ENCODE results near the gene PPP1CA.

PPP1CA gene

DNA sequence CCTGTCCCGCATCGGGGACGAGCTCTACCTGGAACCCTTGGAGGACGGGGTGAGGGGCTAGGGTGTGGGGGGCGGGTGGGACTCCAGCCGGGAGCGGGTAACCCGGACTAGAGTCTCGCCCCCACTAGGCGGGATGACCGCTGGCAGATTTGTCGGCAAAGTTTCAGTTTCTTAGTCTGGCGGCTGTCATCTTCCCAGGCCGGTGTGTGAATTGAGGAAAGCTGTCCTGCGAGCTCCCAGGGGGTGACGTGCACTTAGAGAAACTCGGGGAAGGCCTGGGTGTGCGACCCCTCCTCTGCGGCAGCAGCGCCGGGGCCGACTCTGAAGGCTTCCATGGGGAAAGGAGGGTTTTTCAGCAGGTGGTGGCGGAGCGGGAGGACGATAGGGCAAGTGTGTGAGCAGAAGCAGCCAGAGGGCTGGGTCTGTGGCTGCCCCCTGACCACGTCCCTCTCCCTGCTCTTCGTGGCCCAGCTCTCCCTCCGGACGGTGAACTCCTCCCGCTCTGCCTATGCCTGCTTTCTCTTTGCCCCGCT is 9.4 kb downstream of the PPP1CA start:
- peaks cover 9% of the 10 kb centered on the region for H3K36me3 Mint-ChIP-seq (ENCODE audit: low read depth)
- H3K4me1 Mint-ChIP-seq (ENCODE audit: low read depth), result peaks cover 46% of the 10 kb centered on the region
- H3K27me3 Mint-ChIP-seq, result no peaks in the 10 kb centered on the region
- peak overlapping the region; percentile 93 for H3K4me3 Mint-ChIP-seq
- no peaks in the 10 kb centered on the region for H3K9me3 Mint-ChIP-seq
- peak overlapping the region; percentile 72 for H3K27ac Mint-ChIP-seq

DNA sequence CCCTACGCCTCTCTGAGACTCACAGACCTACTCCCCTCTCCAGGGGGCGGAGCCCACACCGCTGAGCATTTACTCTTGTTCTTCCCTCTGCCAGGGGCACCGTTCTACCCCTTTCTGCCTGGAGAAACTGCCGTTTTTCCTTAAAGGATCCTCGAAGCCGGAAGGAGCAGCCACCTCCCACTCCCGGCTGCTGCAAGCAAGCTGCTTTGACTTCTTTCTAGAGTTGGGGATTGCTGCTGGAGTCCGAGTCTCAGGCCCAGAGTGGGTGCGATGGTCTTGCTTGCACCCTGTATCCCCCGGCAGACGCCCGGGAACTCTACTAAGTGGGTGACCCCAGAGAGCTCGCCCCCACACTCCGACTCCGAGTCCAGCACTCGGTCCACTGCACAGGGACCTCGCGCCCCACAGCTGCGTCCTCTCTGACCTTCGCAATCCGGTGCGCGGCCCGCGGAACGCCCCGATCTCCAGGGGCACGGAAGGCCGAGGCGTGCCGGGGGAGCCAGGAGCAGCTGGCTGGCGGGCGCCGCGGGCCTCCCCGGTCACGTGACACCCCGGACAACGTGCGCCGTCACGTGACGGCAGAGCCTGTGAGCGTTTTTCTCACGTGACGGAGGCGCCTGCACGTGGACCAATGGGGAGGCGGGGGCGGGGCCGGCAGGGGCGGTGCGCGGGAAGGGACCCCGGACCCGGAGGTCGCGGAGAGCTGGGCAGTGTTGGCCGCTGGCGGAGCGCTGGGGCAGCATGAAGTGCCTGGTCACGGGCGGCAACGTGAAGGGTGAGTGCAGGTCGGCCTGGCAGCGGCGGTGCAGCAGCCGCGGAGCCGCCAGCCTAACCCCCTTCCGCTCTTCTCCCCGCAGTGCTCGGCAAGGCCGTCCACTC is 10.1 kb downstream of the PPP1CA start, which contains the start of gene RAD9A:
Gene RAD9A, plus strand, starts transcription at position 683 of the 879 bp plus-strand sequence. Its CDS starts 59 bp downstream, at position 742.
- Mint-ChIP-seq H3K36me3 (ENCODE audit: low read depth) (peaks cover 5% of the 10 kb centered on the region), H3K4me1 (ENCODE audit: low read depth) (peaks cover 40% of the 10 kb centered on the region), H3K4me3 (peak within 1 kb of the TSS; percentile 93), H3K27ac (peak within 1 kb of the TSS; percentile 90), H3K27me3 (no peaks in the 10 kb centered on the region), H3K9me3 (no peaks in the 10 kb centered on the region)

DNA sequence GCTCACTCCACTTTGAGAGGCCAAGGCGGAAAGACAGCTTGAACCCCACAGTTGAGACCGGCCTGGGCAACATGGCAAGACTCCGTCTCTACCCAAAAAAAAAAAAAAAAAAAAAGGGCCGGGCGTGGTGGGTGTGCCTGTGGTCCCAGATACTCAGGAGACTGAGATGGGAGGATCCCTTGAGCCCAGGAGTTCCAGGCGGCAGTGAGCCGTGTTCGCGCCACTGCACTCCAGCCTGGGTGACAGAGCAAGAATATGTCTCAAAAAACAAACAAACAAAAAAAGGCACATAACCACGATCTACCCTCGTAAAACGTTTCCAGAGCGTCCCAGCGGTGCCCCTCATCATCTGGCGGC is 10.7 kb downstream of the PPP1CA start:
- H3K36me3 Mint-ChIP-seq (ENCODE audit: low read depth), result peaks cover 5% of the 10 kb centered on the region

DNA sequence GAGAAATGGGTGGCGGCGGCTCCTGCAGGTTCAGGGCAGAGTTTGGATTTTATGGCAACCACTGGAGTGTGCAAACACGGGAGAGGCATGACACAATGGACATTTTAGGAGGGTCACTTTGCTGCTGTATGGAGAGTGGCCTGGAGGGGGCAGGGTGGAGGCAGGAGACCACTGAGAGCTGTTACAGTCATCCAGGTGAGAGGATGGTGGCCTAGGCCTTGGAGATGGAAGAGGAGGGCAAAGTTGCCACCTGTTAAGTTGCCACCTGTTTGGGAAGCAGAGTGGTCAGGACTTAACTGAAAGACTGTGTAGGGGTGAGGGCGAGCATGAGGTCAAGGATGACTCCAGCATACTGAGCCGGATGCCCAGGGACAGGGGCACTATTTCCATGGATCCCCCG is 12.2 kb downstream of the PPP1CA start:
- Mint-ChIP-seq H3K9me3 (no peaks in the 10 kb centered on the region), H3K4me1 (ENCODE audit: low read depth) (peaks cover 42% of the 10 kb centered on the region), H3K27me3 (no peaks in the 10 kb centered on the region), H3K4me3 (peak overlapping the region; percentile 64), H3K36me3 (ENCODE audit: low read depth) (peaks cover 5% of the 10 kb centered on the region), H3K27ac (peak overlapping the region; percentile 67)

More for the DNA sequence above, 10.7 kb downstream of the PPP1CA start:
- Mint-ChIP-seq H3K4me3 (peak overlapping the region; percentile 93), H3K4me1 (ENCODE audit: low read depth) (peaks cover 37% of the 10 kb centered on the region), H3K27ac (peak overlapping the region; percentile 90), H3K9me3 (no peaks in the 10 kb centered on the region), H3K27me3 (no peaks in the 10 kb centered on the region)

DNA sequence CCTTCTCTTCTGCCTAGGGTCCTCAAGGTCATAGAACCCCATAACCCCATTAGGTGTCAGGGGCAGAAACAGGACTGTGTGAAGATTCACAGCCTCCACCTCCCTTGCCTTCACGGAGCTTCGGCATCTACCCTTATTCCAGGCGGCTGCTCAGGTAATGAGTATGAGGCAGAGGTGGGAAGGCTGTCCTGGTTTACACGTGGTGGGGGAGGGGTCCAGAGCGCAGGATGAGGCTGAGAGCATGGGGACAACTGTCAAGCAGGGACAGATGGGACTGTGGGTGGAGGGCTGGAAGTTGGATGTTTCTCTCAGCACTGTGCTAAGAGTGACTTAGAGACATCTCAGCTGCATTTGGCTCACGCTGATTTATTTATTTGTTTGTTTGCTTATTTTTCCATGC is 14.1 kb downstream of the PPP1CA start:
- no peaks in the 10 kb centered on the region for H3K27me3 Mint-ChIP-seq
- no peak overlapping the region for H3K27ac Mint-ChIP-seq
- H3K9me3 Mint-ChIP-seq, result no peaks in the 10 kb centered on the region
- H3K4me1 Mint-ChIP-seq (ENCODE audit: low read depth), result peaks cover 28% of the 10 kb centered on the region
- H3K36me3 Mint-ChIP-seq (ENCODE audit: low read depth), result no peaks in the 10 kb centered on the region
- no peak overlapping the region for H3K4me3 Mint-ChIP-seq

DNA sequence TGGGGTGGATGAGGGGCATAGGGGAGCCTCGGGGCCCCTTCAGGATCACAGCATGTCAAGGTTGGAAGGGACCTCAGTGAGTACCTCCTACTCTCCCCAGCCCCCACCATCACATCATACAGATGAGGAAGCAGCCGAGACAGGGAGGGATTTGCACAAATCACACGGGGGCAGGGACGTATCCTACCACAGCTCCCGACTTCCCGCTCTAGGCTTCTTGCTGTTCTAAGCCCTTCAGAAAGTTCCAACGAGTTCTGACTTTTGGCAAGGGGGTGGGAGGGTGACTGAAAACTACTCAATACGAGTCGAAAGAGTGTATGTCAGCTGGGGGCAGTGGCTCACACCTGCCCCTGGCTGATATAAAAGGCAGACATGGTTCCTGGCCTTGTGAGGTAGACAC is 14.6 kb downstream of the PPP1CA start:
- H3K27ac Mint-ChIP-seq, result no peak overlapping the region
- H3K4me3 Mint-ChIP-seq, result no peak overlapping the region
- no peaks in the 10 kb centered on the region for H3K27me3 Mint-ChIP-seq
- no peaks in the 10 kb centered on the region for H3K9me3 Mint-ChIP-seq
- peaks cover 29% of the 10 kb centered on the region for H3K4me1 Mint-ChIP-seq (ENCODE audit: low read depth)
- H3K36me3 Mint-ChIP-seq (ENCODE audit: low read depth), result no peaks in the 10 kb centered on the region

DNA sequence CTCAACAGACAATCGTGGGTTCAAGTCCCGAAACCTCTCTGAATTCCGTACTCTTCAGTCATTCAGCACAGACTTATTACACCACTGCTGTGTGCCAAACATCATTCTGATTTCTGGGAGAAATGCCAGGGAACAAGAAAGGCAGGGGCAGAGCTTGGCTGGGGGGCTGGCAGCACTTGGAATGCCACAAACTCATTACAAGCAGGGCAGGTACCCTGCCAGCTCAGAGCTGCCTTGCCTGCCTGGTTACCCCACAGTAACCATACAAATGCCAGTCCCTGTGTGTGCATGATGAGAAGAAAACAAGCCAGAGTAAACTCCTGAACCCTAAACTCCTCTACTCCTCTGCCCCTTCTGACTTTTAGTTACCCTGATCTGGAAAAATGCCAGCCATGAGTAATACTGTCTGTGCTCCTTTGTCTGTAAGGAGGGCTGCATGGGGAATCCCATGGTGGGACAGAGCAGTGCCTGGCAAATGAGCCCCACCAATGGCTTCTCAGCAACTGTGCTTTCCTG is 16.7 kb downstream of the PPP1CA start:
- Mint-ChIP-seq H3K4me1 (ENCODE audit: low read depth) (peaks cover 32% of the 10 kb centered on the region), H3K9me3 (no peaks in the 10 kb centered on the region), H3K27ac (no peak overlapping the region)

DNA sequence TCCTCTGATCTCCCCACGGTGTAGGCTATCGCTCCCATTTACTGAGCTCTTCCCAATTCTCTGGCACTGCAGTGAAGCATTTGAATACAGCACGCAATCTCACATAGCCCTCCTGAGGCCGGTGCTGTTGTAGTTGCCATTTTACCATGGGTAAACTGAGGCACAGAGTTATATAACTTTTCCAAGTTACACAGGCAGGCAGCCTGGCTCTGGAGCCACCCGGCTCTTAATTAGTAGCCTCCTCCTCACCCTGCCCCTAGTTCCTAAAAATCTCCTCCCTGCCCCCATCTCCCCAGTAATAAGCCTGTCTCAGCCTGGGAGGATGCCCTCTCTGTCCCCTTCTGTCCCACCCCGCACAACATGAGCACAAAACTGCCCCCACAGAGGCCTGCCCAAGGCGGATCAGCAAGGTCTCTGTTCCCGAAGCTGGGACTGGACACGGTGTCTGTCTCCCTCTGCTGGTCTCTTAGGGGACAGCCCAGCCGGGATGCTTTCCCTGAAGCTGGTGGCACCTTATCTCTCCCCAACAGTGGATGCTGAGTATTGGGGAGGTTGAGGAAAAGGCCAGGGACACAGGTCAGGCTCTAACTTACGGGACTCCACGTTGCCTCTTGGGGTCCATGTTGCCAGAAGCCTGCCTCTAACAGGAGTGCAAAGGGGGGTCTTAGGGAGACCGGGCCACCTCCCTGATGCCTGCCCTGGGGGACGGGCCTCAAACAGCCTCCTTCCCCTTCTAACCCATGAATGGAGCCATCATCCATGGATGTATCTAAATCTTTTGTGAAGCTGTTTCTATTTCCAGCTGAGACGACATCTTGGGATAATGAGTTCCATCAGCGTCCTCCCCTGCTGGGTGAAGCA is 19.2 kb downstream of the PPP1CA start:
- Mint-ChIP-seq H3K27ac (no peak overlapping the region), H3K27me3 (no peaks in the 10 kb centered on the region), H3K4me1 (ENCODE audit: low read depth) (peaks cover 34% of the 10 kb centered on the region), H3K36me3 (ENCODE audit: low read depth) (no peaks in the 10 kb centered on the region), H3K4me3 (no peak overlapping the region), H3K9me3 (no peaks in the 10 kb centered on the region)

More for the DNA sequence above, 16.7 kb downstream of the PPP1CA start:
- H3K27me3 Mint-ChIP-seq, result no peaks in the 10 kb centered on the region
- H3K36me3 Mint-ChIP-seq (ENCODE audit: low read depth), result no peaks in the 10 kb centered on the region
- no peak overlapping the region for H3K4me3 Mint-ChIP-seq

DNA sequence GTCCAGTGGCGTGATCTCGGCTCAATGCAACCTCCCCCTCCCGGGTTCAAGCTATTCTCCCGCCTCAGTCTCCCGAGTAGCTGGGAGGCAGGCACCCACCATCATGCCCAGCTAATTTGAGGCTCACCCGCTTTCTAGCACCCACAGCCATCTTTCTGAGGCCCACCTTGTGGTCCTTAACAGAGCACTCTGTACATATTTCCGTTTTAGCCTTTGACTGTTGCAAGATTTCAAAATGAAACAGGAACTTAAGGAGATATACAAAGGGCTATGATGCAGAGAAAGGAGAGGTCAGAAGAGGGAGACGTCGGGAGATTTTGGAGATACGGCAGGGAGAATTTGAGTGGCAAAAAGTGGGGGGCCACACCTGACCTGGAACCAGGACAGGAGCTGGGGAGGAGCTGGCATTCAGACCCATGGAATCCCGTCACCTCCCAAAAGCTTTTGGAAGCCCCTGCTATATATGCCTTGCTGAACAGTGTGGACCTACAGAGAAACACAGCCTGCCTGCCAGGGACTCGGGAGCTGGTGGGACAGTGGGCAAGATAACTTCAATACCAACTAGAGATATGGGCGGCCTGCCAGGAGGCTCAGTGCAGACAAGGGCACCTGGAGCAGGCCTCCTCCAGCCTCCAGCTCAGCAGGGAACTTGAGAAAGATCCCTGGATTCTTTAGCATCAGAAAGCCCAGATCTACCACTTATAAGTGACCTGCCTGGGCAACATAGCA is 20.2 kb downstream of the PPP1CA start:
- Mint-ChIP-seq H3K36me3 (ENCODE audit: low read depth) (no peaks in the 10 kb centered on the region), H3K4me1 (ENCODE audit: low read depth) (peaks cover 34% of the 10 kb centered on the region), H3K27ac (peak overlapping the region; percentile 19), H3K9me3 (no peaks in the 10 kb centered on the region), H3K27me3 (no peaks in the 10 kb centered on the region), H3K4me3 (no peak overlapping the region)

DNA sequence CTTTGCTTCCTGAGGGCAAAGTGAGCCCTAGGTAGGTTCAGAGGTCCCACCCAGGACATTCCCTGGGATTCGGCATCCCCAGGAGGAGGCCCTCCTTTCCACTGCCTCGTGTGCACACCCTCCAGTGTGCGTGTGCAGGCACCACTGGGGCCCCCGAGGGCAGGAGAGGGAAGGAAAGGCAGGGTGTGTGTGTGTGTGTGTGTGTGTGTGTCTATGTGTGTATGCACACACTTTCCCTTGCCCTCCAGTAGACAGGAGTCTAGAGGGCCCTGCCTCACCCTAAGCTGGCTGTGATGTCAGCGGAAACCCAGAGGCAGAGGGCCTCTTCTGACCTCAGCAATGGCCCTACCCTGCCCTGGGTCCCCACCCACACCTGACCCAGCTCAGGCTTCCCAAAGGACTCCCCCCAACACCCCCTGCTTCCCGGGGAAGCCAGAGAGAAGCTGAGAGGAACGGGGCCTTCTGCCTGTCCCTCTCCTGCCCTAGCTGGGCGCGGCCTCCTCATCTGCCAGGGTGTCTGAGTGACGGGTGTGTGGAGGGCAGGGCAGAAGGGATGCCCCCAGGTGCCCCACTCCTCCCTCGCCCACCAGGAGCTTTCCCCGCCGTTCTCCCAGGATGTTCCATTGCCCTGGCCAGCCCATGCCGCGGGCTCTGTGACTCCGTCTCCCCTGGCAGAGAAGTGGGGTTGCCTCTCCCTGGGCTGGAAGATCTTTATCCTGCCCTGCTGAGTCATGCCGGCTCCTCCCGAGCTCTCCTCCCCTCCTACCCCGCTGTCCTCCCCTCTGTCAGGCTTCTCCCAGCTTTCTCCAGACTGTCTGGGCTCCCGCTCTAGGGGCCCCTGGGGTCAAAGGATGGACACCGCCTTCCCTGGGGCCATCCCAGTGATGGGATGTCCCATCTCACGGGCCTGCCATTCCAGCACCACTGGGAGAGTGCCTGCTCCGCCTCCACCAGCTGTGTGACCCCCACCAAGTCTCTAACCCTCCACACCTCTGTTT is 22.3 kb downstream of the PPP1CA start:
- peaks cover under 1% of the 10 kb centered on the region for H3K27me3 Mint-ChIP-seq
- no peaks in the 10 kb centered on the region for H3K36me3 Mint-ChIP-seq (ENCODE audit: low read depth)
- H3K27ac Mint-ChIP-seq, result no peak overlapping the region
- H3K9me3 Mint-ChIP-seq, result no peaks in the 10 kb centered on the region
- peaks cover 35% of the 10 kb centered on the region for H3K4me1 Mint-ChIP-seq (ENCODE audit: low read depth)
- H3K4me3 Mint-ChIP-seq, result no peak overlapping the region

DNA sequence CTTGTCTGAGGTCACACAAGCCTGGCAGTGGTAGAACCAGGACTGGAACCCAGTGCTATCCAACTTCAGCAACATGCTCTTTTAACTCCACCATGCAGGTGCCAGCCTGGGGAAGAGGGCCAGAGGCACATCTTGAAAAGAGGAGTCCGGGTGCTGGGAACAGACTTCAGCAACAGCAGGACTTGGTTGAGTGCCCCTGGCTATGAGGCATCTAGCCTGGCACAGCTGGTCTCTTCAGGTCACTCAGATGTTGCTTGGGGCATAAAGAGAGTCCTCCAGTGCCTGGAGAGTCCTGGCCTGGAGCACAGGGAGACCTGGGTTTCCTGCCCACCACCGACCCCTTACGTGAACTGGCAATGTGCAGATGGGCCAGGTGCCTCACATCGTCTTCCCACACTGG is 23.1 kb downstream of the PPP1CA start:
- Mint-ChIP-seq H3K4me3 (no peak overlapping the region), H3K27me3 (peaks cover 5% of the 10 kb centered on the region), H3K4me1 (ENCODE audit: low read depth) (peaks cover 43% of the 10 kb centered on the region), H3K9me3 (no peaks in the 10 kb centered on the region), H3K27ac (no peak overlapping the region), H3K36me3 (ENCODE audit: low read depth) (no peaks in the 10 kb centered on the region)

DNA sequence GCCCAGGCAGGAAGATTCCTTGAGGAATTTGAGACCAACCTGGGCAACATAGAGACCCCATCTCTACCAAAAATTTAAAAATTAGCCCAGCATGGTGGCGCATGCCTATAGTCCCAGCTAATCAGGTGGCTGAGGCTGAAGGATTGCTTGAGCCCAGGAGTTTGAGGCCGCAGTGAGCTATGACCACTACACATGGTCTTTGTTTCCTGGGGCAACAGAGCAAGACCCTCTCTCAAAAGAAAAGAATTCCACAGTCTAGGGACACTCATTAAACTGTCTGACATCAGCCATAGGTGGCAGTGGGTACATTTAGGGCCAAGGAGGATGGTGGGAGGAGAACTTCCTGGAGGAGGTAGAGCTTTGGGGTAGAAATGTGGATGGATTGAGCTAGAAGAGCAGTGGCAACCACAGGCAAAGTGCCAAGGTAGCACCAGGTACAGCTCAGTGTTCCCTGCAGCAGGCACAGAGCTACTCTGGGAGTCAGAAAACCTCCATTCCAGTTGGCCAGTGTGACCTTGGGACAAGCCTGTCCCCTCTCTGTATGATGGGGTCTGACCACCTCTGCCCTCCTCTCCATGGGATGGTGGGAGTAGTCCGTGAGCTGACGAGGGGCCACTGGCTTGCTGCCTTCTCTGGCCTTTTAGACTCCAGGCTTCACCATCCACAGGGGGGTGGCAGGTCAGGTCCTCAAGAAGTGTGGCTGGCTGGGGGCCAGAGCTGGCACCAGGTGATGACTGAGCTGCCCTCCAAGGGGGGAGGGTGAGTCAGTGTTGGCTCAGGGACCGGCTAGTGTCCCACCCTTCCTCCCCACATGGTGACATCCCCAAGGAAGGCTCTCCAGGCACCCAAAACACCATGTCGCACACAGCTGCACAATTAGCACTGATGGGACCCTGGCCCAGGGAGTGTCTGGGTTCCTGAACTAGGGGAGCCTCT is 24.5 kb downstream of the PPP1CA start:
- H3K27ac Mint-ChIP-seq, result no peak overlapping the region
- peaks cover 5% of the 10 kb centered on the region for H3K27me3 Mint-ChIP-seq
- peaks cover 41% of the 10 kb centered on the region for H3K4me1 Mint-ChIP-seq (ENCODE audit: low read depth)
- no peak overlapping the region for H3K4me3 Mint-ChIP-seq
- no peaks in the 10 kb centered on the region for H3K9me3 Mint-ChIP-seq
- H3K36me3 Mint-ChIP-seq (ENCODE audit: low read depth), result no peaks in the 10 kb centered on the region
